ENCODE results near the gene ZBTB26.

GRCh38 chr9:122879443-122879842 lies 51.9 kb downstream of the ZBTB26 start:
- no peak for TF ChIP-seq CTCF (IDR thresholded peaks at IDR 0.05)
- no peak for TF ChIP-seq POLR2A (IDR thresholded peaks at IDR 0.05)

All from thyroid gland (tissue), 4 donors.